ENCODE measurements around the gene BCAS1.
A peak's percentile ranks its signal among the peaks of the same experiment; 100 is the strongest.
"Not testable (repeated sequence)": the region's sequence is repeated elsewhere in the genome, so short reads cannot be mapped to it uniquely, and the experiment has no call there.

Gene BCAS1

DNA sequence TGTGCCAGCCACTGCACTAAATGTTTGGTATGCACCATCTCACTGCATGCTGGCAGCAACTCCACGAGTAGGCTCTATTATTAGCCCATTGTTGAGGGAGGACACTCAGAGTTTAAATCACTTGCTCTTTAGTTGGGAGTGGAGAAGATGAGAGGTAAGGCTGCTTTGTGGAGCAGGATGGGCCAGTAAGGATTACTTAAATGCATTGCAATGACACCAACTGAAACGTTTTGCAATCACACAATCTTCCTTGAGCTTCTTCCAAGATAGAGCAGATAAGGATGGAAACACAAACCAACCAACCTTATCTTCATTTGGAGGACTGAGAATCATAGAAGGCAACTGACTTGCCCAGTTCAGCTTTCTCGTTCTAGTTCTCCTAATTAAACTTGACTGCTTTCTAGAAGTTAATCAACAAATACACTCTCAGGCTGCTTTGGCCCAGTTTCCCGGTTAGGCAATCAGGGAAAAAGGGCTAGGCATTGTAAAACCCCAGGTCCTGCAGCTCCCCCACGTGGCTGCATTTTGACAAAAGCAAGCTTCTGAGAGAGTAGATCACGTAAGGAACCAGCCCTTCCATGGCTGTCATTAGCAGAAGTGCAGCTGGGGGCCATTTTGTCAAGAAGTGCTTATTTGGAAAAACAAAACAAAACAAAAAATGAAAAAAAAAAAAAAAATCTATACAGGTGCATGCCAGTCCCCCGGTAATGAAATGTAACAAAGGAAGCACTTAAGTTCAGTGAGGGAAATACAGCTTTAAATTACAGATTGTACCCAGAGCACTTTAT lies 130.6 kb downstream of the BCAS1 start:
- DNase-seq = peak; percentile 97

DNA sequence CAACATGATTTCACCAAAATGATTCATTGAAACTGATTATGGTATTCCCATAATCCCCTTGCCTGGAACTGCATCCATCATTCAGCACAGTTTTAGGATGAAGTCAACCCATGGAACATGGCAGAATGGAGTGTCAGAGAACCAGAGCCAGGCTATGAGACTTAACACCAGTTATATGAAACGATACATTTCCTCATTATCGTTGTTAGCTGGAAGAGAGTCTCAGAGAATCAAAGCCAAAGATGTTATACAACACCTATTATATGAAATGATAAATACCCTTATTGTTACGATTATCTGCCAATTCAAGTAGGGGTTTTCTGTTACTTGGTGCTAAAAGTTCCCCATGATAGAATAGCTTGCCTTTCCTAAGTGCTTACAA lies 131.2 kb downstream of the BCAS1 start:
- DNase-seq = no peak

DNA sequence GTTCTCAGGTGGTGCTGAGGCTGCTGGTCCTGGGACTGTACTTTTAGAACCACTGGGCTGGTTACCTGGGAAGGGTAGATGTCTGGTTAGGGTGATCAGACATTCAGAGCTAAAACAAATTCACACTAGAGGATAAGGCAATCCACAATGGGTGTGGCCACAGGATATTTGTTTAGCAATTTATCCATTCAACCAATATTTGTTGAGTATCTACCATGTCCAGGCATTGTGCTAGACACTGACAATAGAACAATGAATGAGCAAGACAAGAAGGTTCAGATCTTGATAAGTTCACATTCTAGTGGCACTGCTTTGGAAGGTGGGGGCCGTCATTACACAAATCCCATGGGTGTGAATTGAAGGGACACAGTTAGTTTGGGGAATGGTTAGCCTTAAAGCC lies 131.7 kb downstream of the BCAS1 start:
- DNase-seq = no peak

DNA sequence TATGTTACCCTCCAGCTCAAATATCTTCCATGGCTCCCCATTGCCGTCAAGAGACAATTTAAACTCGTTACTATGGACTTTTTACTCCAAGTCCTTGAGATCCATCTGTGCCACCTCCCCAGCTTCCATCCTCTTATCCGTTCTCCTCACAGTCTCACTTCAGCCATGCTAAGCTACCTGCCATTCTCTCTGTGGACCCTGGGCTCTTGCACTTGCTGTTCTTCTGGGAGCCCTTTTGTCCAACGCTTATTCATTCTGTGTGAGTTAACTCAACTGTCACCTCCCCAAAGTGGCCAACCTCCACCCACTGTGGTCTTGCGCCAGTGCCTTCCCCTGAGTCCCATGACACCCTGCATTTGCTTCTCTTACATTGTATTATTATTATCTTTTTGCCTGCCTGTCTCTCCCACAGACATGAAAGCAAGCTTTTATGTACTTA lies 132.4 kb downstream of the BCAS1 start:
- DNase-seq = no peak

DNA sequence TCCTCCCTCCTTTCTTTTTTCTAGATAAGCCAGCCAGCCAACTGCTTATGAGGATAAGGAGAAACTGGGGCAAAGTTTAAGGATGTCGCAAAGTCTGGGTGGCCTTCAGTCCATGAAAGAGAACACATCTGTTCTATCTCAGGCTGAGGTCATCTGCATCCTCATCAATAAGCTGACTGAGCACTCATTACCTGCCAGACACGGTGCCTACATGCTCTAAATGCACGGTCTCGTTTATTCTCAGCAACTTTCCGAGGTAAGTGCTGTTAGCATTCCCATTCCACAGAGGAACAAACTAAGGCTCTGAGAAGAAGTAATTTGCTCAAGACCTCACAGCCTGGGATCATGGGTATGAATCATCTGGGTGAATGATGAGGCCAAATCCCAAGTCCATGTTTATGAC lies 133.1 kb downstream of the BCAS1 start:
- DNase-seq = no peak

DNA sequence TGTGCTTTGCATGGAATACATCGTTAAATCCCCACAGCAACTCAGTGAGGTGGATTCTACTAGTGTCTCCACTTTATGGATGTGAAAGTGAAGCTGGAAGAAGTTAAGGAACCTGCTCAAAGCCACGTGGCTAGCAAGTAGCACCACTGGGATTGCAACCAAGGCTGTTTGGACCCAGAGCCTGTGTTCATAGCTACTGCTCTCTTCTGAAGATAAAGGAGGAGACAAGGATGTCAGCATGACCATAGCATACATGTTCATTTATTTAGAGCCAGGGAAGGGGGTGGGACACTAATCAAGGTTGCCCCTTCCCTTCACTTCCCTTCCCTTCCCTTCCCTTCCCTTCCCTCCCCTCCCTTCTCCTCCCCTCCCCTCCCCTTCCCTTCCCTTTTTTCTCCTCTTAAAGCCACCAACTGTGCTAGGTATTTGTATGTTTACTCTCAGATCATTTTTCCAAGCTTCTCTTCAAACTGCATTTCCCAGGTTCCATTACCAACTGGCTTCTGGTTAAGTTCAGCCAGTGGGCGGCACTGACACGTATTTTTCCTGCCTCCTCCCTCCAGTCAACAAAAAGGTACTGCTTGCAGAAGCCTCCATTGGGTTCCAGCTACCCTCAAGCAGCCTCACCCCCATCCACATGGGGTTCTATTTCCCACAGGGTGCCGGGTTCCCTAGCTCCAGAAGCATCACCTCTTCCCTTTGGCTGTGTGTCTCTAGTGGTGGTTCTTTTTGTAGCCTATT lies 134.9 kb downstream of the BCAS1 start:
- DNase-seq = peak; percentile 46

DNA sequence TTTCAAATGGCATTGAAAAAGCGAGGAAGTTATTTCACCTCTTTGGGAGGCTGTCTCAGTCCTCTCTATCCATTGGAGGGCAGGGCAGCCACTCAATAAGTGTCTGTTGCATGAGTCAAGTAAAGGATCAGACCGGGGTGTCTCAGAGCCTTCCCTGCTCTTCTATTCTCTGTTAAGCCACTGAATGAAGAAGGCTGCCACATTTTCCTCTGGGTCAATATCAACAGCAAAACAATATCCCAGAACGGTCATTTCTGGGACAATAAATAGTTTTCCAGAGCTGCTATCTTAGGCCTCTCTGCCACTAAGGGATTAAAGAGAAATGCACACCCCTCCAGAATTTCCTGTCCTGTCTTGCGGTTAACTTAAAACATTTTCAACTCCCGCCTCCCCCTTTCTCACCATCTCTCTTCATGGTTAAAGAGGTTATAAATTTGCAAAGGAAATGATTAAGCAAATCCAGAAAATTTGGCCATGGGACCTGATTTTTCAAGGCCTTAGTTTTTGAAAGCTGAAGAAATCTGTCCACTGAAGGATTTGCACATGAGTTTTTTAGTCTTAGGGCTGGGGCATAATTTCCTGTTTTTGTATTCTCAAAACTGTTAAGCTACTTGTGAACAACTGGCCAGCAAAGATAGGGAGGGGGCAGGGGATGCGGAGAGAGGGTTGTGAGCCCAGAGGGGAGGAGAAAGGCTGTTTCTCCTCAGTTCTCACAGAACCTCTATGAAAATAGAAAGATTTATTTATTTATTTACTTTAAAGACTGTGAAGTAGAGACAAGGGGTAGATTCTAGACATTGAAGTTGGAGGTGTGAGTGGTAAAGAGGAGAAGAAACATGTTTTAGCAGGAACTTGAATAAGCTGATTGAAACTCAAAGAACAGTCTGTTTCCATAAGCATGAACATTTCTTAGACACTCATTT lies 135.7 kb downstream of the BCAS1 start:
- DNase-seq = peak; percentile 95

DNA sequence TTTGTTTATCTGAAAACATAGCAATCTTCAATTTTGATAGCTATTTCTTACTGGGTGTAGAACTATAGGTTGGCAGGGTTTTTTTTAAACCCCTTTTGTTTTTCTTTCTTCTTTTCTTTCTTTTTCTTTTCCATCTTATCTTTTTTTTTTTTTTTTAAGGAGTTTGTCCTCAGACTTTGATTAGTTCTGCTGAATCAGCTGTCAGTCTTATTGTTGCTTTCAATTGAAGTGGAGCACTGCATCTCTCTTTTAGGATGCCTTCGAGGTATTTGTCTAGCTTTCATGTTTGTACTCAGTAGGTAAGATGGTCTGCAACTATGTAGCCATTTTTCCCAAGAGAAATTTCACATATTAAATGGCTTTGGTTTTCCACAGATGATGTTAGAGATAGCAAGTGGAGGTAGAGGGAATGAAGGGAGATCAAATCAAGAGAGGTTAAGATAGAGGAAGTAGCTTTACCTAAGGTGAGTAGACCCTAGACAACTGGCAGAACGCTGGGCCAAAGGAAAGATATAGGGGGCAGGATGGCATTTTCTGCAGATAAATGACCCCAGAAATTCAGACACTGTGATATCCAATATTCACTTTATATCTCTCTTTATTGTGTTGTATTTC lies 137.1 kb downstream of the BCAS1 start:
- no peak for DNase-seq

DNA sequence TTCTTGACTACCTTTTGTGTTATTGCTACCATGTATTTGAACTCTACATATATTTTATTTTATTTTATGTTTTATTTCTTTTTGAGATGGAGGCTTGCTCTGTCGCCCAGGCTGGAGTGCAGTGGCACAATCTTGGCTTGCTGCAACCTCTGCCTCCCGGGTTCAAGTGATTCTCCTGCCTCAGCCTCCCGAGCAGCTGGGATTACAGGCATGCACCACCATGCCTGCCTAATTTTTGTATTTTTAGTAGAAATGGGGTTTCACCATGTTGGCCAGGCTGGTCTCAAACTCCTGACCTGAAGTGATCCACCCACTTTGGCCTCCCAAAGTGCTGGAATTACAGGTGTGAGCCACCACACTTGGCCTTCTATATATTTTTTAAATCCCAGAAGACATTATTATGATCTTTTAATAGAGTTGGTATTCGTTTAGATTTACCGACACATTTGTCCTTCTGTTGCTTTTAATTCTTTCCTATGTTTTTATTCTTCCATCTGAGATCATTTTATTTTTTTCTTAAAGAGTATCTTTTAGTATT lies 137.7 kb downstream of the BCAS1 start:
- not testable (repeated sequence) for DNase-seq

DNA sequence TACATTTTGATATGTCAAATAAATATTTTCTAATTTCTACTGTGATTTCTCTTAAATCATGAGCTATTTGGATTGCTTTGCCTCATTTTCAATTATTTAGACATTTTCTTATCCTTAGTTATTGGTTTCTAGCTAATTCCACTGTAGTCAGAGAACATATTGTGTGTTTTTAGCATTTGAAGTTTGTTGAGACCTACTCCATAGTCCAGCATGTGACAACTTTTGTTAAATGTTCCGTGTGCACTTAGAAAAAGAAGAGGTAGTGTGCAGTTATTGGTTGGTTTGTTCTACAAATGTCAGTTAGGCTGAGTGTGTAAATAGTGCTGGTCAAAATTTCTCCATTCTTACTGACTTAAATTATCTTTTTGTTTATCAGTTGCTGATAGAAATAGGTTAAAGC lies 138.8 kb downstream of the BCAS1 start:
- DNase-seq = no peak

DNA sequence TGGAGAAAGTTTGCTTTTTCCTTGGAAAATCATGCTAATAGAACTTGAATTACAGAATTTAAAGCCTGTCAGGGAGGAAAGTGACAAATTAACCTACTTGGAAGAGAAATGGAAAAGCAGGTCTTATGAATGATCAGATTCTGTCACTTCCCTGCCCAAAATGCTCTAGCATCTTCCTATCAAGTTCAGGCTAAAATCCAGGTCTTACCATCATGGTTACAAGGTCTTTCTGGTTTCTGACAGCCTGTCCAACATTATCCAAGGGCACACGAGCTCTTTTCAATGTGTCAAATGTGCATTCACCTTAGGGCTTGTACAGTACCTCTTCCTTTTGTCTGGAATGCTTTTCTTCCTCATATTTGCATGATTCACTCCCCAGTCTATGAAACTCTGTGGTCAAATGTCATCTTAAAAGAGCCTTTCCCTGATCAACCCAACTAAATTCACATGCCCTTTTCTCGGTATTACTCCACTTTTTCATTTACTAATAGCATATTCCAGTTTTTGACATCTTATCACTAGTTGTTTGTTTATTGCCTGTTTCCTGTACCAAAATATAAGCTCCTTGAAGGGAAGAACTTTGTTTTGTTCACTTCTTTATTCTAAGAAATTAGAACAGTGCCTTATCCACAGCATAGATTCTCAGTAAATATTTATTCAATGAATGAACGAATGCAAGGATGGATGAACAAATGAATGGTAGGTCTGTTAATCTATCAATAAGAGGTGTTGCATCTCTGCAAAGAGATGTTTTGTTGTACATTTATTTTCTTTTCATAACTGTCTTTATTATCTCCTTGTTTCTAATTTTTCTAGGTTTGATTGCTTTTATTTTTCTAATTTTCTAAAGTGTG lies 139.5 kb downstream of the BCAS1 start:
- no peak for DNase-seq

DNA sequence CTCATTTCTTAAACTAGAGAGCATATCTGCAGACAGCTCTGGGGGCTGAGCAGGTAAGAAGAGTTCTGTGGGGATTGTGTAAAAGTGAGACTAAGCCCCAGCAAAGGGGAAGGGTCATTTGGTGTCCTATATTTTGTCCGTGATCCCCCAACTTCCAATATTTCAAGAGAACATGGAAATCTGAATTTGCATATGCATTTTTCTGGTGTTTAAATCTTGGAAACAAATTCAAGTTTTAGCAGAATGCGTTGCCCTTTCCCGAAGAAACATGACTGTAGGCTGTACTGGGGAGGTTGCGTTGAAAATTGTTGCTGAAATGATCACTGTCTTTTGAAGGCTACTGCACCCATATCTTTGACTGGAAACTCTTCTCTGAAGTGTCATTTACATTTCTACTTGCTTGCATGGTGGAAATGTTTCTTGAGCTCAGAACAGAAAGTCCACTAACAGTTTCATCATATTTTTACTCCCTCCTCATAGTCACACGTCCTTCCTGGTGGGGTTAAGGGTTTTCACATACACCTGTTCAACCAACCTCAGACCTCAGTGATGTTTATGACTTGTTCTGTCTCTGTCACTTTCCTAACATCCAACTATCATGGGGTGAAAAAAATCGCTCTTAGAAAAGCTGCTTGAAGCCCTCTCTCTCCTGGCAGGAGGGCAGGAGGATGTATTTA lies 140.3 kb downstream of the BCAS1 start:
- DNase-seq = no peak

DNA sequence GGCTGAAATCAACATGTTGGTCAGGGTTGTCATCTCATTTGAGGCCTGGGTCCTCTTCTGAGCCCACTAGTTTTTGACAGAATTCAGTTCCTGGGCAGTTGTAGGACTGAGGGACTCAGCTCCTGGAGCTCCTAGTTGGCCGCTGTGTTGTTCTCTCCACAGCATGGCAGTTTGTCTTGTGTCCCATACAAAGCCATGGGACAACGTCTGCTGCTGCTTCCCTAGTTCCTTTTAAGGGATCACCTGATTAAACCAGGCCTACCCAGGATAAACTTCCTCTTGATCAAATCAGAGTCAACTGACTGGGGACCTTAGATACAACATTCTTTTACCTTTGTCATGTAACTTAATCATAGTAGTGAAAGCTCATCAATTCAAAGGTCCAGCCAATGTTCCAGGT lies 141.0 kb downstream of the BCAS1 start:
- DNase-seq = no peak

DNA sequence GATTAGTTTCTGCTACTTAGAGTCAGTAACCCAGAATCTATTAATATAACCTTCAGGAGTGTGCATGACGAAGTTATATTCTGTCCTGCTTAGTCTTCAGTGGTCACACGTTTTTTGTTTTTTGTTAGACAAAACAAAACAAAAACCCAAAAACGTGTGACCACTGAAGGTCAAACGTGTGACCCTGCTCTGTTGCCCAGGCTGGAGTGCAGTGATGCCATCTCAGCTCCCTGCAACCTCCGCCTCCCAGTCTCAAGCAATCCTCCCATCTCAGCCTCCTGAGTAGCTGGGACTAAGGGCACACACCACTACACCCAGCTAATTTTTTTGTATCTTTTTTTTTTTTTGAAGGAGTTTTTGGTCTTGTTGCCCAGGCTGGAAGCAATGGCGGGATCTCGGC lies 142.4 kb downstream of the BCAS1 start:
- no peak for DNase-seq

DNA sequence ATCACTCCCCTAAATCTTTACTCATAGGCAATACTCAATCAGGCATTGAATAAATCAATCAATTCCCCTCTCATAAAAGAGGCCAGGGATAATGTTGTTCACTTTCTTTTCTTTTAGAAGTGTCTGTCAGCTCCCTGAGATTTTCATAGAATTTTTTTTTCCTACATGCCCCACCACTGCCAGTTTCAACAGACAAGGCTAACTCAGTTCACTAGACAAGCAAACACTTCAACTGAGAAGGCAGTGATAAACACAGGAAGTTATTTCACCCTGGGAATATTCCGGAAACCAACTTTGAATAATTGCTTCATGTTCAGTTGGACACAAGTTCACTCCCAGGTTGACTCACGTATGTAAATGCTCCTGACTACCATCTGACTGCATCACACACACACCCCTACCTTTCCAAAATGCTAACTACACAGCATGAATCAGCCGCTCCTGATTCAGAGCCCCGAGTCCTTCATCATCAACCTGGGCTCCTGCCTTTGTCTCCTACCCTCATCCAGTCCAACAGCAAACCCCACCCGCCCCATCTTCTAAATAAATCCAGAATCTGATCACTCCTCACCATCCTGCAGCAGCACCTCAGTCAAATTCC lies 143.9 kb downstream of the BCAS1 start:
- no peak for DNase-seq

DNA sequence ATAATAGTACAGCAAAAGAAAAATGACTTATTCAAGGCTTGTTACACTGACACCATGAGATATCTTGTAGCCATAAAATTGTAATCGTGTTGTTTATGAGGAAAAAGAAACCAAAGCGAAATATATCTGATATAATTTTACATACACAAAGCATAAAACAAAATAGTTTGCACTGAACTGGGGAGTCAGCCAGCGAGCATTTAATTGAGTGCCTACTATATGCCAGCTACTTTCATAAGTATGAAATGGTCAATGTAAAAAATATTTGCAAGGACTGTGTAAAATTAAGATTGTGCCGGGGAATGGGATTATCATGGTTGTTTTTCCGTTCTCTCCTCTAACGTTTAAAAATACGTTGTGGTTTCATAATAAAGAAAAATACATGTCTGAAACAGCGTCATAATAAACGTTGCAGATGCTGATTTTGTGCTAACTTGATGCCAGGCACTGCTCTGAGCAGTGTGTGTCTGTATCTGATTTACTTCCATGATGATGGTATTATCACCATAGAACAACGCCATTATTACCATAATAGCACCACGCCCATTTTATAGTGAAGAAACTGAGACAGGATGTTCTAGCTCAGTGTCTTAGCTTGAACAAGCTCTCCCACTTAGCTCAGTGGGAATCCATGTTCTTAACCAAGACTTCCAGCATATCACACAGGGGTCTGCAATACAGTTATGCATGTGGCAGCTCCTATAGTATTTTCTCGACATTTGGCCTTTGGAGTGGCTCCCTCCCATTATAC lies 144.6 kb downstream of the BCAS1 start:
- DNase-seq = no peak

DNA sequence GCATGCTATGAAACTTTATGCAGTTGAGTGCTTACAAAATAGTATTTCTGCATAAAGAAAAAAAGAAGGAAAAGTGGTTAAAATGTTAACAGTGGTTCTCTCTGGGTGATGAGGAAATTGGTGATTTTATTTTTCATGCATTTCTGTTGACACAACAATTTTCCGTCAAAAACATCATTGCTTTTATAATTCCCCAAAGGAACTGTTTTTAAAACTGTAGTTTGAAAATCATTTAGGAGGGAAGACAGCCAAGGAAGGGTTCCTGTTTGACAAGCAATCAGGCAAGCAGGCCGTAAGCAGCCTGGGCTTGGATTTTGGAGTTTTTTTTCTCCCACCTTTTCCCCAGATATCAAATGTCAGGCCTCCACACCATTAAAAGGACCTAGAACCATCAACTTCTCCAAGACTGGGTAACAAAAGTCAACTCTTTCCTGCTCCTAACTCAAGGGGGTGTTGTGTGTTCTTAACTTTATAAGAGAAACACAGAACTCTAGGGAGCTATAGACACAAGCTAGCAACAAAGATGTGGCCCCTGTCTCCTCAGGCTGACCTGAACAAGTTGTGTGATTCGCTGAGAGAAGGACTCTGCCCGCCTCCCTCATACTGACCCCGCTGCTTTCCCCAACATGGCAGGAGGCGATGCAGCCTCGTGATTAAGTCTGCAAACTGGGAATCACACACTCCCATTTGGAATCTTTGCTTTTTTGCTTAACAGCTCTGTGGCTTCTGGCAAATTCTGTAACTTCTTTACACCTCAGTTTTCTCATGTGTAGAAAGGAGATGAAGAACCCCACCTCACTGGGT lies 146.6 kb downstream of the BCAS1 start:
- no peak for DNase-seq

DNA sequence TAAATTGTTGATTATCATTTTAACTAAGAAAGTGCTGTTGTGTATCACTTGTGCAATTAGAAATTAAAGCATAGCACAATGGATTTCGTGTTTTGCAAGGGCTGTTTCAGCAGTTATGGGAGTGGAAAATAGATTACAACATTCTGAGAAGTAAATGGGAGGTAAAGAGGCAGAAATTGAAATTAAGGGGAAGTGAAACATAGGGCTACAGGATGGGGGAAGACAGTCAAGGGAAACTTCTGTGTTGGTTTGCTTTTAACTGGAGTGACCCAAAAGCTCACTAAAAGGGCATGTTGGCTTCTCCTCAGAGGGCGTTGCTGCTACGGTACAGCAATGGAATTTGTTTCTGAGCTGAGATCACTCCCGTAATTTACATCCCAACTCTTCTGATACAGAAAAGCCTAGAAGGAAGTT lies 147.5 kb downstream of the BCAS1 start:
- peak; percentile 76 for DNase-seq

DNA sequence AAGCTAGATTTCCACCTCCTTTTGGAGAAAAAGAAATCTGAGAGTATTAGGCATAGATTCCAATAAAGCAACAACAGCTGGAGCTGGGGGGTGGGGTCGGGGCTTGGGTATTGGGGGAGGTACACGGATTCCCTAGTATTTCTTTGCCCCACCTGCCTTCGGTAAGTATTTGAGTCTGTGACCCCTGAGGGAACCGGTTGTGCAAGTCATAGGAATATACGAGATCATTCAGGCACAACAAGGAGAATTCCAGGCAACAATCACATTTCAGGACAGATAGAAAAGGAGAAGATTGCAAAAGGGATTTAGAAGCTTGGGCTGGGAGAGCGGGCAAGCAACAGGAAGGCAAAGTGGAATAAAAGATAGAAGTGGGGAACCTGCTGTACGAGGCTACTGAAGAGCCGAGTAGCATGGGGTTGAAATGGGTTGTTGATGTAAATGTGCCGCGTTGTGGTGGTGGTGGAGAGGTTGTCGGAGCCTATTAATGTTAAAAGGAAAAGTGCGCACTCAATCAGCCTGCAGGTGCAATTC lies 148.9 kb downstream of the BCAS1 start:
- no peak for DNase-seq
